ENCODE data around the gene PRR30.
A peak's percentile ranks its signal among the peaks of the same experiment; 100 is the strongest.

PRR30 gene

DNA sequence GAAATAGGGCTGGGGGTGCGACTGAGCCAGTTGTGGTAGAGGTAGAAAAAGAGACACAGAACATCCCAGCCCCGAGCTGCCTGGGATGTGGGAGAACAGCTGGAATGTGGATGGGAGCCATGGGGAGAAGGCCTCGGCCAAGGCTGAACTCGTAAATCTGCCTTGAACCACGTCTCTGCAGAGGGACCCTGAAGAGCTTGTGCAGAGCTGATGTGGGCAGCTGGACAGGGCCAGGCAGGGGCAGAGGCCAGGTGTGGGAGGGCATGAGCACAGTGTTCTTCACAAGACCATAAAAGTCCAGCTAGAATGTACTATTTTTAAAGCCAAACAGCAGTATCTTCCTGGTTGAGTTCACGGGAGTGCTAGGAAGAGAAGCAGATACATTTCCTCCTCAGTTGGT lies 15.3 kb upstream of the PRR30 start:
- DNase-seq (ENCODE audit: low spot score), result no peak

DNA sequence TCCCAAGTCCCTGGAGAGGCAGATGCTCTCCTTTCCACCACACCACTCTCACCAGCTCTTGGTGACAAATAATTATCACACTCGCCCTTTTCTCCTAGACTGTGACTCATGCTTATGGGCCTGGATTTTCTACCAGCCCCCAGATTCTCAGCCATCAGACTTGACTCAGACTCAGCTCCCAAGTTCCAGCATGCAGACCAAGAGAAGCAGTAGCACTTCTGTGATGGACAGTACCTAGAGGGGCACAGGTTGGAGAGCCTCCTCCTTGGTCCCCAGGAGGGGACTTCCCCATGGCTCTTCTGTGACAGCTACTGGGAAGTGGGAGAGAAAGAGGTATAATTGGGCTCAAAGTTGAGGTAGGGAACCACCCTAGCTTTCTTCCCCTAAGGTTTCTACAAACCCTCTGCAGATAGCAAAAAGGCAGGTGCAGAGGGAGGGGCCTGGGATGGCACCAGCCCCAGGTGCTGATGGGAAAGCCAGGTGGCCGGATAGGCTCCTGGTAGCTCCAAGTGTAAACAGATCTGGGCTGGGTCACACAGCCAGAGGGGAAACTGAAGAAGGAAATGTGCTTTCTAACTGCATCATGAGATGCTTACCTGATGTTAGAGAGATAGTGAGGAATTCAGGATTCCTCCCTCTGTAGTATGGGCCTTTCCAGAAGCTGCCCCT lies 13.7 kb upstream of the PRR30 start:
- no peak for DNase-seq (ENCODE audit: low spot score)

GRCh38 chr2:27152102-27152795 lies 13.0 kb upstream of the PRR30 start:
- DNase-seq (ENCODE audit: low spot score), result no peak

DNA sequence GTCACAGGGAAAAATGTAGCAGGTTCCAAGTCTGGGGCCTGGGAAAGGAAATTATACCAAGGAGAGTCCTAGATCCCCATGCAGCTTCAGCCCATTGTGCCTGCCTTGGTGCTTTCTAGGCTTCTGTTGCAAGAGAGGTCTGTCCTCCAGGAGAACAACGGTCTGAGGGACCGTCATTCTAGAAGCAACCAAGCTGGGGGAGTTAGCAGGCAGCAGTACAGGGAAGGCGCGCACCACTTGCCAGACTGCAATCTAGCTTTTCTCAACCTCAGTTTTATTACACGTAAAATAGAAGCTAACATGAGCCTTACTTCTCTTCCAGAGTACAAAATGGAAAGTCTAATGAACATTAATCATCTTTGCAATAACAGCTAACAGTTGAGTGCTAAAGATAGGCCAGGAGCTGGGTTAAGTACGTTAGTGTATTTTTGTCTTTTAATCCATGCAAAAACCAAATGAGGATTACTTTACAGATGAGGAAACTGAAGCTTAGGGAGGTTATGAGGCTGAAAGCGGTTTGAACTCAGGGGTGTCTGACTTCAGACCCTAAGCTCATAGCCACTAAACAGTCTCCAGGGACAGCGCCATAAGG lies 11.5 kb upstream of the PRR30 start:
- no peak for DNase-seq (ENCODE audit: low spot score)

DNA sequence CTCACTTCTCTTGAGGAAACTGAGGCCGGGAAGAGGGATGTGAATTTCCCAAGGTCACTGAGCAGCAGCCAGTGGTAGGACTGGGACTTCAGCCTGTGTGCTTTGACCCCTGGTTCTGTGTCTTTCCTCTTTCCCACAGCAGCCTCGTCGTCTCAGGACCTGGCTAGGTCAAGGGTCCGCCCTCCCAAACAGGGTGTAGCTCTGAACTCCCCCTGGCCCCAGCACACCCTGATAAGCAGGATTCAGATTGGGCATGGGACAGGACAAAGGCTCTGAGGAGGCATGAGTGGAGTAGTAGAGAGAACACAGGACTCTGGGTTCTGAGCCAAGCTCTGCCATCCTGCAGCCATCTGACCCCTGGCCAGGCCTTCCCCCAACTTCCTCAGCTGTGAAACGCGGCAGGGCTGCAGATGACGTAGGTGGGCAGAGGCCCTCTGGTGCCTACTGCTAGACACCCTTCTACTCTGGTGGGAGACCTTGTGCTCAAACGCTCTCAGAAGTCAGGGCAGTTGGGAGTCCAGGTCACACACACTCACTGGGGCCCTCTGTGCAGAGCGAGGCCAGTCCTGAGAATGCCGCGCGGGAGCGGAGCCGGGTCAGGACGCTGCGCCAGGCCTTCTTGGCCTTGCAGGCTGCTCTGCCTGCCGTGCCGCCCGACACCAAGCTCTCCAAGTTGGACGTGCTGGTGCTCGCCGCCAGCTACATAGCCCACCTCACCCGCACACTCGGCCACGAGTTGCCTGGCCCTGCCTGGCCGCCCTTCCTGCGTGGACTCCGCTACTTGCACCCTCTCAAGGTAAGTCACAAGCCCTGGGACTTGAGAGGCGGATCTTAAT lies 10.6 kb upstream of the PRR30 start:
- no peak for DNase-seq (ENCODE audit: low spot score)

DNA sequence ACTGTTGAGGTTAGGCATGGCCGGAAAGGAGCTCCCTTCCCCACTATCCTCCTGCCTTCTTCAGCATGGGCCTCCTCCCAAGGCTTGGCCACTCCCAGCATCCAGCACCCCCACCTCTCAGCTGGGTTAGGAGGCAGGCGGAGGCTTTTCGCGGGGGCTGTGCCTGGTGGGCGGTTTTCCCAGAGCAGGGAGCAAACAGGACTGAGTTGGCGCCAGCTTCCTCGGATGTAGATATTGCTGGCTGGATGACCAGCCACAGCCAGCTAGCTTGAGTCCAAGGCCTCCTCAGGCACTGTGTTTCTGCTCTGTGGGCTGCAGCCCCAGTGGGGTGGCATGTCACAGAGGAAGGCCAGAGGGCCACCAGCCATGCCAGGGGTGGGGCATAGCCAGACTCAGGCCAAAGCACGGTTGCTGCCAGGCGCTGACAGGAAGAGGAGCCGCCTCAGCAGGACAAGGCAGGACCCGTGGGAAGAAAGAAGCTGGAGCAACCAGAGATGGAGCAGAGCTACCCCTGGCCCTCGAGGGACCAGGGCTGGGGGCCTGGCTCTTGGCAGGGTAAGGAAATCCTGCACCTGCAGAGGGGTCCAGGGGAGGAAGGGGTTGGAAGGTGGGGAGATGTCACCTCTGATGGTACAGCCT lies 9.7 kb upstream of the PRR30 start, which contains the start of gene TCF23:
Gene TCF23, plus strand, starts transcription at position 204 of the 639 bp plus-strand sequence. Its CDS starts 130 bp downstream, at position 334.
- no peak for DNase-seq (ENCODE audit: low spot score)

- no peak for DNase-seq (ENCODE audit: low spot score)
Measured at GRCh38 chr2:27147935-27148334, 8.7 kb upstream of the PRR30 start.

DNA sequence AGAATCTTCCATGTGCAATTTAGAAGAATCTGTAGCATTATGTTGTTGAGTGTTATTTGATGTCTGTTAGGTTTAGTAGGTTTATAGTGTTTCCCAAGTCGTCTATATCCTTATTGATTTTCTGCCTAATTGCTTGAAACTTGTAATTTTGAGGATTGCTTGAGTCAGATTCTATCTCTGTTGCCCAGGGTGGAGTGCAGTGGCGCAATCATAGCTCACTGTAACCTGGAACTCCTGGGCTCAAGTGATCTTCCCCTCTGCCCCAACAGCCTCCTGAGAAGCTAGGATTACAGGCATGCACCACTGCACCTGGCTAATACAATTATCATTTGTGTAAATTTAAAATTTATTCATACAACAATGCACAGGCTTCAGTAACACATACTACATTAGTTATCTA lies 6.5 kb upstream of the PRR30 start:
- no peak for DNase-seq (ENCODE audit: low spot score)

GRCh38 chr2:27143285-27143684 lies 4.1 kb upstream of the PRR30 start:
- no peak for DNase-seq (ENCODE audit: low spot score)

GRCh38 chr2:27138111-27138510 lies 1.1 kb downstream of the PRR30 start:
- DNase-seq (ENCODE audit: low spot score), result no peak

- DNase-seq (ENCODE audit: low spot score), result no peak
Measured at GRCh38 chr2:27137322-27137935, 1.8 kb downstream of the PRR30 start.

DNA sequence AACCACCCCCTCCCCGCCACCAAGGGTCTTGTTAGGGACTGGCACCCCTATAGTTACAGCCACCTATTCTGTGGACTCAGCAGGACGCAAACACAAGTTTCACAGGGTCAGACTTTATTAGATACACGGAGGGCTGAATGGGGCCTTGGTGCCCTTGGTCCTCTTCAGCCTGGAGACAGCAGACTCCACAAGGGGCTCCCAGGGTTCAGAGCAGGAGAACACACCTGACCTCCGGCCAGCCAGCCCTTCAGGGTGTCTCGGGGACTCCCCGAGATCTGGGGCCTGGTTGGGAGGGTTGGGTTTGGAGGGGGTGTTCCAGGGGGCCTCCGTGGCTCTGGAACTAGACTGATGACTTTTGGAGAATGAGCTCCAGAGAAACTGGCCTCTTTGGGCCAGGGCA lies 2.5 kb downstream of the PRR30 start:
- no peak for DNase-seq (ENCODE audit: low spot score)

DNA sequence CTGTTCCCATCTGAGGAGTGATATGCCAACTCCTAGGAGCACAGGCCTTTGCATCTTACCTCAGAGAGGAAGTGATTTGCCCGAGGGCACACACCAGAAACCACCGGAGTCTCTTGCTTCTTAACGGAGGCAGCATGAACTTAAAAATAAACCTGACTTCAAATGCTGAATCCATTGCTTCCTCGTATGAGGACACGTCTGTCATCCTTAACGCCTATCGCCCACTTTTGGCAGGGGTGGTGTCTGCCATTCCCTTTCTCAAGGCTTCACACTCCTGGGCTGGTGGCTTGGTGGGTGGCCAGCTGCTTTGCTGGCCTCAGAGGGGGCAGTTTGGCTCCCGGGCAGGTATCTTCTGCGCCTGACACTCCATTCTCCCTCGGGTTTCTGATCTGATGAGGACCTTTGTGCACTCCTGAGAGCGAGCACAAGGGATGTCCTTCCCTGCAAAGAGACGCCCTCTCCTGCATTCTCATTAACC lies 3.7 kb downstream of the PRR30 start:
- DNase-seq (ENCODE audit: low spot score), result no peak

DNA sequence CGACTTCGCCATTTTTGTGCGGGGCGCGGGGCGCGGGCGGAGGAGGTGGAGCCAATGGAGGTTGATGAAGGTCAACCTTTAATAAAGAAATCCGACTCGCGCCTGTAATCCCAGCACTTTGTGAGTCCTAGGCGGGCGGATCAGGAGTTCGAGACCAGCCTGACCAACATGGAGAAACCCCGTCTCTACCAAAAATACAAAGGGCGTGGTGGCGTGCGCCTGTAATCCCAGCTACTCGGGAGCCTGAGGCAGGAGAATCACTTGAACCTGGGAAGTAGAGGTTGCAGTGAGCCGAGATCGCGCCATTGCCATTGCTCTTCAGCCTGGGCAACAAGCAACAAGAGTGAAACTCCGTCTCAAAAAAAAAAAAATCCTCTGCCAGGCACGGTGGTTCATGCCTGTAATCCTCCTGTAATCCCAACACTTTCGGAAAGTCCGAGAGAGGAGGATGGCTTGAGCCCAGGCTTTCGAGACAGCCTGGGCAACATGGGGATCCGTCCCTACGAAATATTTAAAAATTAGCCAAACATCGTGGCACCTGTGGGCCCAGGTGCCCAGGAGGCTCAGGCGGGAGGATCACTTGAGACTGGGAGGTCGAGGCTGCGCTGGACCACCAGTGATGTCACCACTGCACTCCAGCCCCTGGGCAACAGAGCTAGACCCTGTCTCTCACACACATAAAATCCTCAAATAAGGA lies 4.3 kb downstream of the PRR30 start:
- no peak for DNase-seq (ENCODE audit: low spot score)

DNA sequence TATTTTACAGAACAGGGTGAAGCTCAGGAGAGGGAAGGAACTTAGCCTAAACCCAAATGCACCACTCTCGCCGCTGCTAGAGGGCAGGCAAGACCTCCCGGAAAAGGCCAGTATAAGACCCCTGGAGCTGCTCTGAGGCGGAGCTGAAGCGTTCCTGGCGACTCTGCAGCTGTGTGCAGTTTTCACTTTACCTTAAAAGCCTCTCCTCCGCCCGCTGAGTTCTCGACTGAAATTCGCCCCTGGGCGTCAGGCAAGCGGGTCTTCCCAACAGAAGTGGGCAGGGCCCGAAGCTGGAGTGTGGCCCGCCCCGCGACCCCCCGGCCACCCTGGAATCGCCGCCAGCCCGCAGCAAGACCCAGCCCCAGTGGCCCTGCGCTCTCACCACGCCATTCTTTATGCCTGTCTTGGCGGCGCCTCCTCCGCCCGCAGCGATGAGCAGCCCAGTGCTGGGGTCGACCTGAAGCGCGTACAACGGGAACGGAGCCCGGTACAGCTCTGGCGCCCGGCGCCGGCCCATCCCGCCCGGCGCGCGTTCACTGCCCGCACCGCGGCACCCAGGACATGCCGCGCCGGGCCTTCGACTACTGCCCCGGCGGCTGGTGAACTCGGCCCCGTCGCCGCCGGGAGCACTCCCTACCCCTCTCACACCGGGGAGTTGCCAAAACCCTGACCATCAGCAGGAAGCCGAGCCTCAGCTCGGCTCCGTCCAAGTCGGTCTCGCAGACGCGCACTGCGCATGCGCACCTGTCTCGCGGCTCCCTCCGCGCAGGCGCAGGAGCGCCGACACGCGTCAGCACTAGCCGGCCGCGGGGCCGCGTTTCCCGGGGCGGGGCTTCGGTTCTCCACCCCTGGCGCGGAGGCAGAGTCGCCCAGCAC lies 5.1 kb downstream of the PRR30 start, which contains the start of gene PREB:
Gene PREB, minus strand, starts transcription at position 732 of the 876 bp plus-strand sequence. Its CDS starts 215 bp downstream, at position 517.
- peak; percentile 99 for DNase-seq (ENCODE audit: low spot score)

- peak; percentile 16 for DNase-seq (ENCODE audit: low spot score)
Measured at GRCh38 chr2:27133195-27133875, 5.9 kb downstream of the PRR30 start.

DNA sequence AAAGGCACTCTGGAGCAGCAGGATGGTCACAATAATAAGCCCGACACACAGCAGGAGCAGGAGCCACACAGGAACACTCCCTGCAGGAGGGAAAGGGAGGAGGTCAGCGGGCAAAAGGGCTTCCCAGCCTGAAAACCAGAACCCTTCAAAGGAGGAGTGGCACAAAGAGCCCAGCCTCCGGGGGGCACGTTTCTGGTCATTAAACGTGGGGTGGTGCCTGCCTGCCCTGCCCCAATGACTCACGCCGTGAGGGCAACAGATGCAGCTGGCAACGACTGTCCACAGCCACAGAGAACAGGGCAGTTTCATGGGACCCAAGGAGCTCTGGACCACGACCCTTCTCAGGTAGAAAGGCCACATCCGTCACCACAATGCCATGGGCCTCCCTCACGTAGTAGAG lies 7.8 kb downstream of the PRR30 start:
- DNase-seq (ENCODE audit: low spot score), result no peak

DNA sequence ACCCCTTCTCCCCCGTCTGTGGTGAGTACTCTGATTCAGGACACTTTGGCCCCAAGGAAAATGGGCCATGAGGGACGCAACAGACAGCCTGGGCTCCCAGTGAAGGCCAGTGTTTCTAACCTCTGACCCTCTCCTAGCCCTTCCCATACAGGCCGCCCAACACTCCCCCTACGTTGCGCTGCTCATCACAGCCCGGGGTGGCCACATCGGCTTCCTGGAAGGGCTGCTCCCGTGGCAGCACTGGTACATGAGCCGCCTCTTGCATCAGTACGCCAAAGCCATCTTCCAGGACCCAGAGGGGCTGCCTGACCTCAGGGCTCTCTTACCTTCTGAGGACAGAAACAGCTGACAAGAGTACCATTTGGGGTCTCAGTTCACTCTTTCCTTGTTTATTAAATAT lies 8.8 kb downstream of the PRR30 start:
- no peak for DNase-seq (ENCODE audit: low spot score)

Data from hematopoietic multipotent progenitor cell treated with erythropoietin and hydrocortisone succinate and interleukin-3 and kit ligand, for 17 days (in vitro differentiated cells).